Calu3 (cell line): ENCODE measurements around the gene RNF224. TPM values are rescaled to one million over a fixed set of nuclear protein-coding genes. Genes with fewer than 3 reads are reported as not detected.

Experiments
- BruUV-seq: library from RNA; stranded (reverse); fragments of 400-500 nt; replicated peaks from 2 replicates; lab custom pipeline; 2021; lab: Mats Ljungman, UMichigan
- CTCF ChIA-PET: fragments of 300-600 bp; sonication (Branson Sonifier 250); formaldehyde crosslinking; loops from one replicate; lab custom pipeline; 2022; ENCODE audit warnings: antibody characterized with exemption; lab: Charles Lee
- DNase-seq: peaks from one replicate; pipeline ENCODE4 v3.0.0; 2022
- H3K27ac Mint-ChIP-seq: one replicate; pipeline ENCODE4 v1.8.0; 2022; ENCODE audit warnings: mixed read lengths; ENCODE audit not compliant: unreplicated experiment
- H3K27me3 Mint-ChIP-seq: one replicate; pipeline ENCODE4 v1.8.0; 2022; ENCODE audit warnings: mixed read lengths; ENCODE audit not compliant: unreplicated experiment
- H3K36me3 Mint-ChIP-seq: one replicate; pipeline ENCODE4 v1.8.0; 2022; ENCODE audit warnings: mild to moderate bottlenecking, moderate library complexity, mixed read lengths; ENCODE audit not compliant: insufficient read depth, unreplicated experiment
- H3K4me1 Mint-ChIP-seq: one replicate; pipeline ENCODE4 v1.8.0; 2022; ENCODE audit warnings: mild to moderate bottlenecking, low read depth, mixed read lengths; ENCODE audit not compliant: unreplicated experiment
- H3K4me3 Mint-ChIP-seq: one replicate; pipeline ENCODE4 v1.8.0; 2022; ENCODE audit warnings: mild to moderate bottlenecking, low read depth, moderate library complexity, mixed read lengths; ENCODE audit not compliant: unreplicated experiment
- H3K9me3 Mint-ChIP-seq: one replicate; pipeline ENCODE4 v1.8.0; 2022; ENCODE audit warnings: low read depth, mixed read lengths; ENCODE audit not compliant: unreplicated experiment
- intact Hi-C: fragments of 100-400 bp; cut with micrococcal nuclease; formaldehyde crosslinking; loops from one replicate; pipeline ENCODE4 v1.10.0; 2022; ENCODE audit not compliant: unreplicated experiment
- total RNA-seq: library from RNA; stranded (reverse); gene quantifications from 2 replicates; pipeline ENCODE4 v1.2.3, GENCODE V29; 2022
- TF ChIP-seq, protein P1 (sequence below): fragments of 200-600 bp; IDR thresholded peaks from one replicate; pipeline ENCODE4 v1.8.0; 2022; ENCODE audit warnings: antibody characterized with exemption; ENCODE audit not compliant: unreplicated experiment

The RNF224 gene
- total RNA-seq, 1 experiment from 2014 or later: 1.6 TPM

DNA sequence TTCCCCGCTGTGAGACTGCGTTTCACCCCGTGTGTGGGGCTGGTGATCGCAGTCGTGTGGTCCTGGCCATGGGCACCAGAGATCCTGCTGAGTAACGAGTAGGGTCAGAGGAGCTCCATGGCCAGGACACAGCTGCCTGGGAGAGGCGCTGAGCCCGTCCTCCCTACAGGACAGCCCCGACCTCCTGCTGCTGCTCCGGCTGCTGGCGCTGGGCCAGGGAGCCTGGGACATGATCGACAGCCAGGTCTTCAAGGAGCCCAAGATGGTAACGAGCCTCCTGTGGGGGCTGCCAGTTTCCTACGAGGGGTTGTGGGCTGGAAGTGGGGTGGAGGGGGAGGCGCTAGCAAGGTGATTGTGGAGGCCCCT, 38.8 kb downstream of the RNF224 start:
- no peaks in the 10 kb centered on the region for H3K27me3 Mint-ChIP-seq

DNA sequence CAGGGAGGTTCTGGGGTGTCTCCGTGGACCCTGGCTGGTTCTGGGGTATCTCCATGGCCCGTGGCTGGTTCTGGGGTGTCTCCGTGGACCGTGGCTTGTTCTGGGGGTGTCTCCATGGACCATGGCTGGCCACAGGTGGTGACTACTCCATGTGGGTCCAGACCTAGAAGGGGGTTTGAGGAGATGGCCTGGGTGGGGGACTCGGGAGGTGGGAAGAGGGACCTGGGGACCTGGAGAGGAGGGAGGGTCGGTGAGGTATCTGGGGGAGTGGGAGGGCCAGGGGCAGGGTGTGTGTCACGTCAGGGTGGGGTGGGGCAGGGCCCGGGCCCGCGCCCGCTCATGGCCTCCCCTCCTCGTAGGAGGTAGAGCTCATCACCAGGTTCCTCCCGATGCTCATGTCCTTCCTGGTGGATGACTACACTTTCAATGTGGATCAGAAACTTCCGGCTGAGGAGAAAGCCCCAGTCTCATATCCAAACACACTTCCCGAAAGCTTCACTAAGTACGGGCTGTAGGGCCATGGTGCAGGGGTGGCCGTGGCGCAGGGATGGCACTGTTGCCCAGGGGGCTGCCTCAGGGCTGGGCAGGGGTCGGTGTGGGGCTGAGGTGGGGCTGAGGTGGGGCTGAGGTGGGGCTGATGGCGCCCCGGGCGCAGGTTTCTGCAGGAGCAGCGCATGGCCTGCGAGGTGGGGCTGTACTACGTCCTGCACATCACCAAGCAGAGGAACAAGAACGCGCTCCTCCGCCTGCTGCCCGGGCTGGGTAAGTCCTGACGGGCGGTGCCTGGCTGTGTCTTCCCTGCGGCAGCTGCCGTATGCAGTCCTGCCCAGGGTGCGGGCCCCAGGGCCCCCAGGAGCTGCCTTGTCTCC, 39.5 kb downstream of the RNF224 start:
- no peak for DNase-seq
- Mint-ChIP-seq H3K36me3 (peaks cover 42% of the 10 kb centered on the region), H3K9me3 (no peaks in the 10 kb centered on the region), H3K4me3 (no peak overlapping the region), H3K27me3 (no peaks in the 10 kb centered on the region), H3K27ac (no peak overlapping the region), H3K4me1 (peaks cover 13% of the 10 kb centered on the region)
- TF ChIP-seq, protein P1, sequence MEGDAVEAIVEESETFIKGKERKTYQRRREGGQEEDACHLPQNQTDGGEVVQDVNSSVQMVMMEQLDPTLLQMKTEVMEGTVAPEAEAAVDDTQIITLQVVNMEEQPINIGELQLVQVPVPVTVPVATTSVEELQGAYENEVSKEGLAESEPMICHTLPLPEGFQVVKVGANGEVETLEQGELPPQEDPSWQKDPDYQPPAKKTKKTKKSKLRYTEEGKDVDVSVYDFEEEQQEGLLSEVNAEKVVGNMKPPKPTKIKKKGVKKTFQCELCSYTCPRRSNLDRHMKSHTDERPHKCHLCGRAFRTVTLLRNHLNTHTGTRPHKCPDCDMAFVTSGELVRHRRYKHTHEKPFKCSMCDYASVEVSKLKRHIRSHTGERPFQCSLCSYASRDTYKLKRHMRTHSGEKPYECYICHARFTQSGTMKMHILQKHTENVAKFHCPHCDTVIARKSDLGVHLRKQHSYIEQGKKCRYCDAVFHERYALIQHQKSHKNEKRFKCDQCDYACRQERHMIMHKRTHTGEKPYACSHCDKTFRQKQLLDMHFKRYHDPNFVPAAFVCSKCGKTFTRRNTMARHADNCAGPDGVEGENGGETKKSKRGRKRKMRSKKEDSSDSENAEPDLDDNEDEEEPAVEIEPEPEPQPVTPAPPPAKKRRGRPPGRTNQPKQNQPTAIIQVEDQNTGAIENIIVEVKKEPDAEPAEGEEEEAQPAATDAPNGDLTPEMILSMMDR: no peak
- intact Hi-C loops: no loop called here
- CTCF ChIA-PET: interaction anchor here (0.6 kb wide), 1 partner anchor 38 kb away, joined by 3 read pairs; no protein-coding TSS in a partner anchor
- no TSS peak for BruUV-seq

More for the DNA sequence above, 38.8 kb downstream of the RNF224 start:
- CTCF ChIA-PET: no interaction called here
- TF ChIP-seq, protein P1: no peak
- intact Hi-C loops: no loop called here
- Mint-ChIP-seq H3K27ac (no peak overlapping the region), H3K4me3 (no peak overlapping the region), H3K4me1 (peaks cover 18% of the 10 kb centered on the region), H3K9me3 (no peaks in the 10 kb centered on the region), H3K36me3 (peaks cover 44% of the 10 kb centered on the region)
- DNase-seq: no peak
- no TSS peak for BruUV-seq

DNA sequence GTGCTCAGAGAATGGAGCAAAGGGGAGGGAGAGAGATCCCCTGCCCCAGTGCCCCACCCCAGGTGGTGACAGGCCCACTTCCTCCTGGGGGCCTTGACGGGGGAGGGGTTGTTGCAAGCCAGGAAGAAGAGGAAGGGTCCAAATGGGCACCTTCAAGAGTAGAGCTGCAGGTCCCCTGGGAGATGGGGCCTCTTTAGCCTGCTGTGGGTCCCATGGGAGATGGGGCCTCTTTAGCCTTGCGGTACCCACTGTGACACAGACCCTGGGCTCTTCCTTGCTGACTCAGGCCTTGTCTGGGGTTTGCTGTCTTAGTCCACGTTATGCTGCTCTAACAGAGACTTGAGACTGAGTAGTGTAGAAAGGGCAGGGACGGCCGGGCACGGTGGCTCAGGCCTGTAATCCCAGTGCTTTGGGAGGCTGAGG, 40.6 kb downstream of the RNF224 start:
- Mint-ChIP-seq H3K27me3 (no peaks in the 10 kb centered on the region), H3K36me3 (peaks cover 41% of the 10 kb centered on the region), H3K9me3 (no peaks in the 10 kb centered on the region), H3K27ac (no peak overlapping the region), H3K4me1 (peaks cover 10% of the 10 kb centered on the region), H3K4me3 (no peak overlapping the region)
- CTCF ChIA-PET: no interaction called here
- BruUV-seq: no TSS peak
- no peak for DNase-seq
- TF ChIP-seq, protein P1: no peak
- intact Hi-C loops: no loop called here

DNA sequence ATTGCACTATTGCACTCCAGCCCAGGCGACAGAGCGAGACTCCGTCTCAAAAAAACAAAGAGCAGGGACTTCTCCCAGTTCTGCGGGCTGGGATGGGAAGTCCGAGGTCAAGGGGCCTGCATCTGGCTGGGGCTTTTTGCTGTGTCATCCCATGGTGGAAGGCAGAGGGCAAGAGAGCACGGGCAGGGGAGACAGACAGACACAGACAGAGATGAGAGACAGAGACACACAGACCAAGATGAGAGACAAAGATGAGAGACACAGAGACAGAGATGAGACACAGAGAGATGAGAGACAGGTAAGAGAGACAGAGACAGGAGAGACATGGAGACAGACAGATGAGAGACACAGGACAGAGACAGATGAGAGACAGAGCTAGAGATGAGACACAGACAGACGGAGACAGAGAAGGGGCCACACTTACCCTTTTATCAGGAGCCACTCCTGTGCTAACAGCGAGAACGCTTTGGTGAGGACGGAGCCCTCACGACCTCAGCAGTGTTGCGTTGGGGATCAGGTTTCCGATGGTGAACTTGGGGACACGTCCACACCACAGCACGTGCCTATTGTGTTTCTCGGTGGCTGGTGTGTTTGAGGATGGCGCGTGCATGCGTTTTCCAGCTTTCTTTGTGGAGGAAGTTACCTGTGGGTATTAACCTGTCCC, 41.4 kb downstream of the RNF224 start:
- H3K27ac Mint-ChIP-seq: no peak overlapping the region
- H3K36me3 Mint-ChIP-seq: peaks cover 44% of the 10 kb centered on the region
- H3K4me1 Mint-ChIP-seq: peaks cover 10% of the 10 kb centered on the region
- DNase-seq: no peak
- CTCF ChIA-PET: no interaction called here
- H3K9me3 Mint-ChIP-seq: no peaks in the 10 kb centered on the region
- intact Hi-C loops: no loop called here
- H3K27me3 Mint-ChIP-seq: no peaks in the 10 kb centered on the region
- no TSS peak for BruUV-seq
- TF ChIP-seq, protein P1: no peak
- no peak overlapping the region for H3K4me3 Mint-ChIP-seq
